GM20431 (cell line): ENCODE measurements around the gene MRPL42.
"Not testable (repeated sequence)": the region's sequence is repeated elsewhere in the genome, so short reads cannot be mapped to it uniquely, and the experiment has no call there.

Experiments used
- in situ Hi-C: fragments of 300-500 bp; cut with MseI, MboI; formaldehyde crosslinking; loops from one replicate; pipeline ENCODE4 v1.15.0; 2020; ENCODE audit warnings: low sequenced_read_pairs; ENCODE audit not compliant: unreplicated experiment

The MRPL42 gene

GRCh38 chr12:93484315-93484981 is 17.1 kb downstream of the MRPL42 start:
- in situ Hi-C loops: no loop called here

DNA sequence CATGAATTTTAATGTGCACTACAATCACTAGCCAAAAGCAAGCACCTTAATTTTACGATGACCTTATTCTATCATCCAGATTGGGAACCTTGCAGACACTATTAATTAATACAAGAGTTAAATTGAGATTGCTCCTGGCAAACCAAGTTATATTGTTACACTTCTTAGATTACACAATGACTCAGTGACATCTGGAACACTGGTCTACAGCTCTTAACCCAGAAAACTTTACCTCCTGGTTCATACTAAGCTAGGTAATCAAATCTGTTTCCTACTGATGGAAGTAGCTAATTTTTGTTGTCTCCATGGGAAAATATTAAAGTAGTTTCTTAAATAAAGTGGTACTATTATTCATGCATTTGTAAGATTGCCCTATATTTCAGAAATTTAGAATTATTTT is 25.5 kb downstream of the MRPL42 start:
- in situ Hi-C loops: not testable (repeated sequence)

DNA sequence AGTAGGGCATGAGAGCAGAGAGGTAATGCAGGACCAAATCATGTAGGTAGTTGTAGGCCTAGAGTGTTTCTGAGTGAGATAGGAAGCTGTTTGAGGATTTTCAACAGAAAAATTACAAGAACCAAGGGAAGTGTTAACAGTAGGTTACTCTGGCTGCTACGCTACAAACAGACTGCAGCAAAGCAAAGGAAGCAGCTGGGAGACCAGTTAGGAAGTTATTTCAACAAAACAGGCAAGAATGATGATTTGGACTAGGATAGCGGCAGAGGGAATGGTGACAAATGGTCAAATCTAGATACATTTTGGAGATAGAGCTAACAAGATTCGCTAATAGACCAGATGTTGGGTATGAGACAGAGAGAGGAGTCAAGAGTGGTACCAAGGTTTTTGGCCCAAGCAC is 26.8 kb downstream of the MRPL42 start:
- in situ Hi-C loops: no loop called here

GRCh38 chr12:93497456-93497855 is 30.1 kb downstream of the MRPL42 start:
- in situ Hi-C loops: no loop called here

DNA sequence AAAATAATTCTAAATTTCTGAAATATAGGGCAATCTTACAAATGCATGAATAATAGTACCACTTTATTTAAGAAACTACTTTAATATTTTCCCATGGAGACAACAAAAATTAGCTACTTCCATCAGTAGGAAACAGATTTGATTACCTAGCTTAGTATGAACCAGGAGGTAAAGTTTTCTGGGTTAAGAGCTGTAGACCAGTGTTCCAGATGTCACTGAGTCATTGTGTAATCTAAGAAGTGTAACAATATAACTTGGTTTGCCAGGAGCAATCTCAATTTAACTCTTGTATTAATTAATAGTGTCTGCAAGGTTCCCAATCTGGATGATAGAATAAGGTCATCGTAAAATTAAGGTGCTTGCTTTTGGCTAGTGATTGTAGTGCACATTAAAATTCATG is 31.5 kb downstream of the MRPL42 start:
- in situ Hi-C loops: not testable (repeated sequence)

DNA sequence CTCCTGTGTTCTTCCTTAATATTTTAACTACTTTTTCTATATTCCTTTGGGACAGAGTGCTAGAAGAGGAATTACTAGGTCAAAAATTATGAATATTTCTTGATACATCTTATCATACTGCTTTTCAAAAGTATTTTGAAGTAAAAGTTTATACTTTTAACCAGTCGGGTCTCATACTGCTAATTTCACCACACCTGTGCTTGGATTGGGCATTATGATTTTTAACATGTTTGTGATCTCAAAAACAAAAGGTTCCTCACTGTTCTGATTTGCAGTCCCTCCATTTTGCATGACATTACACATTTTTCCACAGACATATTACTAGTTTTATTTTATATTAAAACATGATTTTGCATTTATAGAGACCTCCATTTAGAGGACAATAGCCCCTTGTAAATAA is 32.9 kb downstream of the MRPL42 start:
- in situ Hi-C loops: no loop called here

GRCh38 chr12:93500667-93501066 is 33.4 kb downstream of the MRPL42 start:
- in situ Hi-C loops: no loop called here

- in situ Hi-C loops: no loop called here
These were observed 35.7 kb downstream of the MRPL42 start for GRCh38 chr12:93502802-93503623.

DNA sequence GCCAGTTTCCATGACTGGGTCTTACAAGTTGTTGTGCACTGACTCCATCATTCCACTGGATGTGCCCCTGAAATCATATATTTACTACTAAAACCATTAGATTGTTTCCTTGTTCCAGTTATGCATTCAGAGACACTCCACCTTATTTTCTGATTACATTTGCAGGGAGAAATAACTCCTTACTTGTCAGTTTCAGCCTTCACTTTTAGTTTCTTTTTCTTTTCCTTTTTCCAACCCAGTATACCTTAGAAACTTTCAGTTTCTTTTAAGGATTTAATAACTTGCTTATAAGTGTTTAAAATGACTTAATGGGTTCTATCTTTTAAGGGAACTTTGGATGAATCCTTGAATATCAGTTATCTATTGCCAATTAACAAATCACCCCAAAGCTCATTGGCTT is 39.9 kb downstream of the MRPL42 start:
- in situ Hi-C loops: no loop called here

- in situ Hi-C loops: no loop called here
These were observed 42.2 kb downstream of the MRPL42 start for GRCh38 chr12:93509506-93509905.

GRCh38 chr12:93514853-93515252 is 47.5 kb downstream of the MRPL42 start:
- in situ Hi-C loops: no loop called here

DNA sequence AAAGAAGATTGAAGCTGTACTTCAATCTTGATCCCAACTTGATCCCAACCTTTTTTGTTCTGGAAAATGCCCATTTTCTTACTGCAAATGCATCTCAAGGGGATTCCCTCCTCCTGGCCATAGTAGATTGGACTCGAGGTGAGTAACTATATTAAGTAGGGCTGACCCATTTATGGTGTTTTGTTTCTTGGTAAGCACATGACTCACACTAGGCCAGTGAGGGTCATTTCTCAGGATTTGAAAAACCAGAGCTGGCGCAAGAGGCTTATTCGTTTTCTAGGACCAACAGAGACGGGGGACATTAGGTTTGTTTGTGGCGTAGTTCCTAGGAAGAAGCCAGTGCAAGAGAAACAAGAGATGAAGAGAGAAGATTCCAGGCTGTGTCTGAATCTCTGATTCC is 51.4 kb downstream of the MRPL42 start:
- in situ Hi-C loops: no loop called here

DNA sequence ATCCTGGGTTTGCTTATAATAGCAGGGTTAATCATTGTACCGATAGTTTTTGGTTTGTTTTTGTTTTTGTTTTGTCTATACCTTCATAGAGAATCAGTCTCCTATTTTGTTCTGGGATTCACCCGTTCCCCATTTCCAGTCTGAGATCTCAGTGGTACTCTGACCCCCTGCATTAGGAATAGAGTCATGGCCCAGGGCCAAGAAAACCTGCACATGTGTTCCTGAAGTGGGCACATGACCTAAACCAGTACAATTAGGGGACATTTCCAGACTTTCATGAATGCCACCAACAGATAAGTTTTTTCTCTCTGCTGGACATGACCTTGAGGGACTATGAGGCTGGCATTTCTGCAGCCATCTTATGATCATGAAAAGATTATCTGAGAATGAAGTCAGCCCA is 52.5 kb downstream of the MRPL42 start:
- in situ Hi-C loops: no loop called here

GRCh38 chr12:93520454-93520853 is 53.1 kb downstream of the MRPL42 start:
- in situ Hi-C loops: no loop called here

DNA sequence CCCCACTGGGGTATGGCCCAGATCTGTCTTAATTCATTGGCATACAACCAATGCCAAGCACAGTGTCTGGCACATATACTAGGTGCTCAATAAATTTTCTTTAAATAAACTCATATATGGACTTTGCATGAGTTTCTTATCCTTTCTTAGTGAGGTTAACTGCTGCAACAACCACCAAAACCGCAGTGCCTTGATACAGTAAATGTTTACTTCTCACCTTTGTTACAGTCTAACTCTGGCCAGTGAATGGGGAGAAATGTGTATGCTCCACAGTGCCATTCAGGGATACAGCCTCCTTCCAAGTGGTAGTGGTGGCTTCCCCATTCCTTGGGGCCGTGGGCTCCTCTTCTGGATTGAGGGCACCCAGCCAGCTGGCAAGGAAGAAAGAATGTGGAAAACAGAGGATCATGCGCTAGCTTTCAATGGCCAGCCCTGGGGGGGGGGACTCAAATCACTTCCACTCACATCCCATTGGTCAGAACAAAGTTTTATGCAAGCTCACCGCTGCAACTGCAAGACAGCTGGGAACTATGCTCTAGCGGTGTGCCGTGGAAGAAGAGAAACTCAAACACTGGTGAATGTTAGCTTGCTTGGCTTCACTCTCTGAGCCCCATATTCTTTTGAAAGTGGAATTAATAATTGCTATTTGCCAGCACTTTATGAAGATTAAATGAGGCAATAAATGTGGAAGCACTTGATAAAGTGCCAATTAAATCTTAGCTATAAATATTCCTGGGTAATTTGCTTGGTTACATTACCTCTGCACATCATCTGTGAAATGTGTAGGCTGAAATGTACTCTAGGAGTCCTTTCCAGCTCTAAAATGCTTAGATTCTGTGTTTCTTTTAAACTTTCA is 54.1 kb downstream of the MRPL42 start:
- in situ Hi-C loops: no loop called here

GRCh38 chr12:93524386-93525133 is 57.2 kb downstream of the MRPL42 start:
- in situ Hi-C loops: no loop called here

DNA sequence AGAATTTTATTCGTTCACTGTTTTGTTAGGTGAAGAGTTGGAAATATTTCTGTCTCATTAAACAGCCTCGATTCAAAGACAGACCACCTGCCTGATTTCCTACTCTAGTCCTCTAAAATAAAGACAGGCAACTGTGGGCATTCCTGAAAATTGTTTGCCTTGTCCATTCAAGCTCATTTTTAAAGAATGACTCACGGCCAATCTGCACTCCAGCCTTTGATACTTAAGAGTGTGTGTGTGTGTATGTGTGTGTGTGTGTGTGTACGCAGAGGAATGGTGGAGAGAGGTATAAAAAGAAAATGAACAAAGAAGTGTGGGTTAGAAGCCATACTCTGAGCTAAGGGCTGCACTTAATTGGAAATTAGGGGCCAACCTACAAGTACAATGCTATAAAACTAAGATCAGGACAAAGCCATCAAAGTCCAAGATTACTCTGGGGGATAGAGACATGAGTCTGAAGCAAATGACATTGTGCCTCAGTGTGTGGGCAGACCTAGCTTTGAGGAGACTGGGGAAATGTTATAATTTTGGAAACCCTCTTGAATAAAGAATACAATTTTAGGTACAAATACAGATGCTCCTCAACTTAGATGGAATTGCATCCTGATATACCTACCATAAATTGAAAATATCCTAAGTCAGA is 59.6 kb downstream of the MRPL42 start:
- in situ Hi-C loops: no loop called here

DNA sequence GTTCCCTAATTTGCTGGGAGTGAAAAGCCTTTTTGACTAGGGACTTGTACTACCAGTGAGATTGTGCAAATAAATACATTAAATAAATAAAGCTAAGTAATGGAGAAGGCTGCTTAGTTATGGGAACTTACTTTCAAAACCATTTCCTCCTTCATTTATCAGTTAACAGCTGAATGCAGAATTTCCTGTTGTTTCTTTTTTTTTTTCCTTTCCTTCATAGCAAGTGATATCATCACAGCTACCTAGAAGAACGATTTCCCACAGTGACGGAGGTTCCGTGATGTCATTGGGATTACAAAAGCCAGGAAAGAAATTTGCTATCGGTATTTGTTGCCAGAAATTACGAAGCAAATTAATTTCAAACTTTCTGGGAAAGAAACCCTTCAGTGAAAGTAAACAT is 63.0 kb downstream of the MRPL42 start:
- in situ Hi-C loops: no loop called here

DNA sequence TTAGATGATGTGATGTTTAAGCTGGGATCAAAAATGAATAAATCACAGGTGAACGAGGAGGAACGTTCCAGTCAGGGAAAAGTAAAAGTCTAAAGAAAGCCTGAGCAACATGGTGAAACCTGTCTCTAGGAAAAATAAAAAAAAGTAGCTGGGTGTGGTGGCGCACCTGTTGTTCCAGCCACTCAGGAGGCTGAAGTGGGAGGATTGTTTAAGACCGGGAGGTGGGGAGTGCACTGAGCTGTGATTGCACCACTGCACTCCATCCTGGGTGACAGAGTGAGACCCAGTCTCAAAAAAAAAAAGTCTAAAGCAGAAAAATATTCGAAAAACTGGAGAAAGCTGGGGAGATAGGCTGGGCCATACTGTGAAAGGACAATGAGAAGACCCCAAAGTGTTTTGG is 66.0 kb downstream of the MRPL42 start:
- in situ Hi-C loops: no loop called here
